Keratinocyte (primary cell): ENCODE data around the gene PDRG1.

Experiments used
- EZH2 ChIP-seq: IDR thresholded peaks from one replicate; pipeline ENCODE4 v1.6.1; 2012; ENCODE audit warnings: inconsistent platforms, mild to moderate bottlenecking, low read length, moderate library complexity
- TF ChIP-seq, protein P1 (sequence below), 3 experiments: IDR thresholded peaks in 1 of 3; conservative IDR thresholded peaks in 1 of 3; optimal IDR thresholded peaks in 1 of 3; 2 replicates in 2 of 3; 3 replicates in 1 of 3; pipeline versions ENCODE3 to v1.5.1; 2011; ENCODE audit warnings: low read length in 3 of 3, mild to moderate bottlenecking in 3 of 3, moderate library complexity in 2 of 3, control low read depth in 1 of 3, inconsistent platforms in 1 of 3; ENCODE audit not compliant: insufficient read depth in 2 of 3; ENCODE audit errors: extremely low read depth in 1 of 3

DNA sequence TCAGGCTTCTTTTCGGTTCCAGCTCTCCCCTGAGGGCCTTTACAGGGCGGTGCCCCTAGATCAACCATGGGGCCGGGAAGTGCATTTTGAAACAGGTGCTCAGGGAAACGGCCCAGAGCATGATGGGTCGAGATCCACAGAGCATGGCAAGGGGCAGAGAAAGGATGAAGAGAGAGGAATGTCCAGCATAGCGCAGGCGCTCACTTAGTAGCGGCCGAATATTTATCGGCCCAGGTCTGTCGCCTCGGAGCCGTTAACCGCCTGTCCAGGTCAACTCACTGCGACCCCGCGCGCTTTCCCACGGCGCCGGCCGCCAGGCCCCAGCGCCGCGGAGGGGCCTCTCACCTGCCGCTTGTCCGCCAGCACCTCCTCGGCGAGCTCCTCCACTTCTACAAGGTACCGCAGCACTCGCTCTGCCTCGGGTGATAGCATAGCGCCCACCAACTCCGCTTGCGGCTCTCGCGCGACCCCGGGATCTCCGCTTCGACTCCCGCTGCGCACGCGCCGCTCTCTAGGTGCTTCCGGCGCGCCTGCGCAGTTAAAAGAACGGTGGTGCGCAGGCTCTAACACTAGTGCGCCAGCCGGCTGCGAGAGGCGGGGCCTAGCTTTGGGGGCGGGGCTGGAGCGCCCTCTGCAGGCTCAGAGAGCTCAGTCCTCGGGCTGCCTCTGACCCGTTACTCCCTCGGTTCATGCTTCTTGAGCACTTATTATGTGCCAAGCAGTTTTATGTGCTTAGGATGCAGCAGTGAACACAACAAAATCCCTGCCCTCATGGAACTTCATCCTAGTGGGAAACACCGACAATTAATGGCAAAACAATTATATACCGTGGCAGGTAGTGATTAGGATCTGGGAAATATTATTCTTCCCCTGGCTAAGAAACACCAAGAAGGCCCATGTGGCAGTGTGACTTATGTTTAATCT, at the start of gene PDRG1:
- TF ChIP-seq, protein P1, sequence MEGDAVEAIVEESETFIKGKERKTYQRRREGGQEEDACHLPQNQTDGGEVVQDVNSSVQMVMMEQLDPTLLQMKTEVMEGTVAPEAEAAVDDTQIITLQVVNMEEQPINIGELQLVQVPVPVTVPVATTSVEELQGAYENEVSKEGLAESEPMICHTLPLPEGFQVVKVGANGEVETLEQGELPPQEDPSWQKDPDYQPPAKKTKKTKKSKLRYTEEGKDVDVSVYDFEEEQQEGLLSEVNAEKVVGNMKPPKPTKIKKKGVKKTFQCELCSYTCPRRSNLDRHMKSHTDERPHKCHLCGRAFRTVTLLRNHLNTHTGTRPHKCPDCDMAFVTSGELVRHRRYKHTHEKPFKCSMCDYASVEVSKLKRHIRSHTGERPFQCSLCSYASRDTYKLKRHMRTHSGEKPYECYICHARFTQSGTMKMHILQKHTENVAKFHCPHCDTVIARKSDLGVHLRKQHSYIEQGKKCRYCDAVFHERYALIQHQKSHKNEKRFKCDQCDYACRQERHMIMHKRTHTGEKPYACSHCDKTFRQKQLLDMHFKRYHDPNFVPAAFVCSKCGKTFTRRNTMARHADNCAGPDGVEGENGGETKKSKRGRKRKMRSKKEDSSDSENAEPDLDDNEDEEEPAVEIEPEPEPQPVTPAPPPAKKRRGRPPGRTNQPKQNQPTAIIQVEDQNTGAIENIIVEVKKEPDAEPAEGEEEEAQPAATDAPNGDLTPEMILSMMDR (optimal IDR thresholded peaks at IDR 0.05 in 1 of 3, IDR thresholded peaks at IDR 0.05 in 1 of 3, conservative IDR thresholded peaks at IDR 0.05 in 1 of 3; ENCODE audit: extremely low read depth in 1 of 3, insufficient read depth in 2 of 3, low read length in 3 of 3), result peak; percentile 92 to 99 (median 93)
- TF ChIP-seq EZH2, result no peak
